ENCODE measurements around the gene MAPK1. TPM values are rescaled to one million over a fixed set of nuclear protein-coding genes. Genes with fewer than 3 reads are reported as not detected.
"Not testable (repeated sequence)": the region's sequence is repeated elsewhere in the genome, so short reads cannot be mapped to it uniquely, and the experiment has no call there.

Gene MAPK1
- 100 to 1,000 TPM; 140 to 178 (median 160) TPM for total RNA-seq (2021; fragmentation: NEBNext Ultra II Directional; extraction: Animal tissue kit (Norgen Biotek cat#: 25700))
- long read RNA-seq, full-length matches to known transcripts, result 3 of 22 reads
- long read RNA-seq, partial matches to known transcripts, result 2 of 22 reads
- long read RNA-seq, other reads (novel, unspliced or antisense), result 17 of 22 reads

DNA sequence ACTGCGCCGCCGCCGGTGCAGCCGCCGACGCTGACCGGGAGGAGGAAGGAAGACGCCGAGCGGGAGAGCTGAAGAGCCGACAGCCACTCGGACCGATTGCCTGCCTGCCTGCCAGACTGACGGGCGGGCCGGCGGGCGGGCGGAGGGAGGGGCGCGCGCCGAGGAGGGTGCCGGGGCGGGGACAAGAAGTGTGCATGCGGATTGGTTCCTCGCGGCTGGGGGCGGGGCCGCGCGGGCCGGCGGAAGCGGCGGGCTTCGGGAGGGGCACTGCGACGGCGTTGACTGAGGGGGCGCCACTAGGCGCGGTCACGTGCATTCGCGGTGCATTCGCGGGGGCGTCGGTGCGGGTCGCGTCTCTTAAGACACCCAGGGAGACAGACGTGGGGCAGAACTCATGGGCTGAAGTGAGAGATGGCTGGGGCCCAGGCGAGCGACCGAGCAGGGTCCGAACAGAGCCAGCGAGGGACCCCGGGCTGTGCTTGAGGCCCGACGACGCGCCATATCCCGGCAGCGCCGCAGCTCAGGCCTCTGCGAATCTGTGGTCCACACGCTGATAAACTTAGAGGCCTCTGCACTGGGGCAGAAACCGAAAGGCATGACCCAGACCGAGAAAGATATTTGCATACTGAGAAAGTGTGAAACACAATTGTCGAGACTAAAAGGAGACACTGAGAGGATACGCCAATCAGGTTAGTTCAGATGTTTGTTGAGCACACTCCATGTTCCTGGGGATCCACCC, at the start of gene MAPK1:
MAPK1 (minus strand) TSS at position 118 of the 739 bp plus-strand sequence. CDS start 205 bp downstream, outside the sequence.
- DNase-seq, result peak; percentile 80
- H3K4me1 Mint-ChIP-seq (ENCODE audit: low read depth), result peaks cover 37% of the 10 kb centered on the region
- H3K9me3 Mint-ChIP-seq, result no peaks in the 10 kb centered on the region
- TF ChIP-seq, protein P1, sequence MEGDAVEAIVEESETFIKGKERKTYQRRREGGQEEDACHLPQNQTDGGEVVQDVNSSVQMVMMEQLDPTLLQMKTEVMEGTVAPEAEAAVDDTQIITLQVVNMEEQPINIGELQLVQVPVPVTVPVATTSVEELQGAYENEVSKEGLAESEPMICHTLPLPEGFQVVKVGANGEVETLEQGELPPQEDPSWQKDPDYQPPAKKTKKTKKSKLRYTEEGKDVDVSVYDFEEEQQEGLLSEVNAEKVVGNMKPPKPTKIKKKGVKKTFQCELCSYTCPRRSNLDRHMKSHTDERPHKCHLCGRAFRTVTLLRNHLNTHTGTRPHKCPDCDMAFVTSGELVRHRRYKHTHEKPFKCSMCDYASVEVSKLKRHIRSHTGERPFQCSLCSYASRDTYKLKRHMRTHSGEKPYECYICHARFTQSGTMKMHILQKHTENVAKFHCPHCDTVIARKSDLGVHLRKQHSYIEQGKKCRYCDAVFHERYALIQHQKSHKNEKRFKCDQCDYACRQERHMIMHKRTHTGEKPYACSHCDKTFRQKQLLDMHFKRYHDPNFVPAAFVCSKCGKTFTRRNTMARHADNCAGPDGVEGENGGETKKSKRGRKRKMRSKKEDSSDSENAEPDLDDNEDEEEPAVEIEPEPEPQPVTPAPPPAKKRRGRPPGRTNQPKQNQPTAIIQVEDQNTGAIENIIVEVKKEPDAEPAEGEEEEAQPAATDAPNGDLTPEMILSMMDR (IDR thresholded peaks at IDR 0.05), result peak; percentile 72
- no peaks in the 10 kb centered on the region; the same call in 1 of the 2 replicates for H3K27me3 Mint-ChIP-seq (ENCODE audit: insufficient read depth)
- H3K36me3 Mint-ChIP-seq (ENCODE audit: low read depth), result peaks cover 16% of the 10 kb centered on the region
- peak within 1 kb of the TSS; percentile 97 for H3K4me3 Mint-ChIP-seq
- peak within 1 kb of the TSS; percentile 92 for H3K27ac Mint-ChIP-seq

DNA sequence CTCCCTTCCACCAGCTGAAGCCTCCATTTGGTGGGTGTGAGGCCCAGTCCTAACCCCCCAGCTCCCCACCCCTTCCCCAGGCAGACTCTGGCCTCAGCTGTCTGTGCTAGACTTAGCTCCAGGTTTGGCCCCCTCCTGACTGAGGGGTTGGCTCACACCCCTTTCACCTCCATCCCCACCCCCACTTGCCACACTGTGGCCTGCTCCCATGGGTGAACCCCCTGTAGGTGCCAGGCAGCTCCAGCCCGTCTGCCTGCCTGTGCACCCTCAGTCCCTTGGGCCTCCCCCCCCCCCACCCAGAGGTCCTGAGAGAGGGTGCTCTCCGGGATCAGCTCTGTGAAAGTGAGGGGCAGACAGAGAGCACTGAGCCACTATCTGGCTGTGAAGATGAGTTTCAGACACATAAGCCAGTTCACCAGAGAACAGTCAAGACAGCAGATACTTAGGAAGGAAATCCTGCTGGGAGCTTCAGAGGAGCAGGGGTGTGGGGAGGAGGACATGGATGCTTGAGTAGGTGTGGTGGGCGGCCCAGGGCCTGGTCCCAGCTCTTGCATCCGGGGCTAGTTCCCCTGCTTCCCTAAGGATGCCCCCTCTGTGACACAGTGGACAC, 49.0 kb upstream of the MAPK1 start:
- DNase-seq, result no peak
- Mint-ChIP-seq H3K27ac (no peak overlapping the region), H3K9me3 (no peaks in the 10 kb centered on the region), H3K4me3 (no peak overlapping the region), H3K4me1 (ENCODE audit: low read depth) (0 out of 2 replicates have a peak, but pooled peaks cover 6% of the 10 kb centered on the region), H3K27me3 (ENCODE audit: insufficient read depth) (no peaks in the 10 kb centered on the region; the same call in none of the 2 replicates), H3K36me3 (ENCODE audit: low read depth) (no peaks in the 10 kb centered on the region)
- TF ChIP-seq, protein P1 (IDR thresholded peaks at IDR 0.05), result no peak

DNA sequence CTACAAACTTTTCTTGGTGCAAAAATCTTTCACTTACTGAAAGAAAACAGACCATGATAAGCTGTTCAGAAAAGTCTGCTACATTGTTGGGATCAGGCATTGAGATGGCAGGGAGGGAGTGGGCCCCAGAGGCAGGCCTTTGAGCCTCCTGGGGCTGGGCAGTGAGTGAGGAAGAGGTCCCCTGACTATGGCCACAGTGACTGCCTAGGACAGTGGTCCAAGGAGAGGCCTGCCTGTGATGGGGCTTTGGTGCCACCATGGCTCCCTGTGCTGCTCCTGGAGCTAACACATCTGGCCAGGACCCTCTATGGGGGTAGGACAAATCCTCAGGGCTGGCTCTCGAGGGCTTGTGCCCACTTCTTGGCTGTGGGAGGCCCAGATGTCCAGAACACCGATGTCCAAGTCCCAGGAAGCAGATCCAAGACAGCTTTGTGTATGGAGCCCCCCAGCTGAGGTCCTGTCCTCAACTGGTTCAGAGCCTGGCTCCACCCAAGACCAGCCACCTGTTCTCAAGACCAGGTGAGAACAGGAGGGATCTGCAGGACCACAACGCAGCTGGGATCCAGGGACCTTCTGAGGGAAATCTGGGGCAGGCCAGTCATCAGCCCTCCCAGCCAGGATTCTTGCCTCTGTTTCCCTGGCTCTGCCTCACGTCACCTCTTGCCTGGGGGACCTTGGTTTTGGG, 48.3 kb upstream of the MAPK1 start:
- Mint-ChIP-seq H3K9me3 (no peaks in the 10 kb centered on the region), H3K4me3 (no peak overlapping the region), H3K36me3 (ENCODE audit: low read depth) (no peaks in the 10 kb centered on the region), H3K4me1 (ENCODE audit: low read depth) (0 out of 2 replicates have a peak, but pooled peaks cover 6% of the 10 kb centered on the region), H3K27me3 (ENCODE audit: insufficient read depth) (no peaks in the 10 kb centered on the region; the same call in none of the 2 replicates), H3K27ac (no peak overlapping the region)
- DNase-seq, result no peak
- TF ChIP-seq, protein P1 (IDR thresholded peaks at IDR 0.05), result no peak

DNA sequence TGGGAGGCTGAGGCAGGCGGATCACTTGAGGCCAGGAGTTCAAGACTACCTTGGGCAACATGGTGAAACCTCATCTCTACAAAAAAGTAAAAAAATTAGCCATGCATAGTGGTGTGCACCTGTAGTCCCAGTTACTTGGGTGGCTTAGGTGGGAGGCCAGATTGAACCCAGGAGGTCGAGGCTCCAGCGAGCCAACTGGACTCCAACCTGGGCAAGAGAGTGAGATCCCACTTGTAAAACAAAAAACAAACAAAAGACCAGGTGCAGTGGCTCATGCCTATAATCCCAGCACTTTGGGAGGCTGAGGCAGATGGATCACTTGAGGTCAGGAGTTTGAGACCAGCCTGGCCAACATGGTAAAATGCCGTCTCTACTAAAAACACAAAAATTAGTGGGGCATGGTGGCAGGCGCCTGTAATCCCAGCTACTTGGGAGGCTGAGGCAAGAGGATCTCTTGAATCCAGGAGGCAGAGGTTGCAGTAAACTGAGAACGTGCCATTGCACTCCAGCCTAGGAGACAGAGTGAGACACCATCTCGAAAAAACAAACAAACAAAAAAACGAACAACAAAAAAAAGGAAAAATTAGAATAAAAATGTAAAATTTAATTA, 46.7 kb upstream of the MAPK1 start:
- not testable (repeated sequence) for H3K9me3 Mint-ChIP-seq; H3K4me3 Mint-ChIP-seq; H3K36me3 Mint-ChIP-seq (ENCODE audit: low read depth); DNase-seq; H3K27me3 Mint-ChIP-seq (ENCODE audit: insufficient read depth); H3K27ac Mint-ChIP-seq
- H3K4me1 Mint-ChIP-seq (ENCODE audit: low read depth), result peaks cover 15% of the 10 kb centered on the region

DNA sequence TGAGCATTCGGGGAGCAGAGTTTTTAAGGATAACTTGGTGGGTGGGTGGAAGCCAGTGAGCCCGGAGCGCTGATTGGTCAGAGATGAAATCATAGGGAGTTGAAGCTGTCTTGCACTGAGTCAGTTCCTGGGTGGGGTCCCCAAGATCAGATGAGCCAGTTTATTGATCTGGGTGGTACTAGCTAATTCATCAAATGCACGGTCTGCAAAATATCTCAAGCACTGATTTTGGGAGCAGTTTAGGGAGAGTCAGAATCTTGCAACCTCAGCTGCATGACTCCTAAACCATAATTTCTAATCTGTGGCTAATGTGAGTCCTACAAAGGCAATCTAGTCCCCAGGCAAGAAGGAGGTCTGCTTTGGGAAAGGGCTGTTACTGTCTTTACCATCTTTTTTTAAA, 42.9 kb upstream of the MAPK1 start:
- not testable (repeated sequence) for H3K4me1 Mint-ChIP-seq (ENCODE audit: low read depth); DNase-seq; H3K27ac Mint-ChIP-seq; H3K36me3 Mint-ChIP-seq (ENCODE audit: low read depth); H3K9me3 Mint-ChIP-seq; H3K27me3 Mint-ChIP-seq (ENCODE audit: insufficient read depth); H3K4me3 Mint-ChIP-seq

DNA sequence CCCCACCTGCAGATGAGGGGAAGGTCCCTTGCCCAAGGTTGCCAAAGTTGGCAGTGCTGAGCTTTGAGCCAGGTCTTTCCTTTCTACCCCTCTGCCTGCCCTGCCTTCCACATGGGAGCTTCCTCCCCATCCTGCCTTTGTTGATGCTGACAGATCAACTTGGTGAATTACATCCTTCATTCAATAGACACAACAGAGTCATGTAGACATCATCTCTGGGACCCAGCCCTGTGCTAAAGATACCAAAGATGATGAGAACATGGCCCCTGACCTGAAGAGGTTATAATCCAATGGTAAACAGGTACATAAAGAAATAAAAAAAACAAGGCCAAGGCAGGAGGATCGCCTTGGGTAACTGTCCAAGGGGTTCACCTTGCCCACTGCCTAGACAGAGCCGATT, 42.4 kb upstream of the MAPK1 start:
- Mint-ChIP-seq H3K36me3 (ENCODE audit: low read depth) (no peaks in the 10 kb centered on the region), H3K4me1 (ENCODE audit: low read depth) (peaks cover 9% of the 10 kb centered on the region), H3K27me3 (ENCODE audit: insufficient read depth) (peaks cover 2% of the 10 kb centered on the region; the same call in 1 of the 2 replicates), H3K9me3 (no peaks in the 10 kb centered on the region), H3K4me3 (no peak overlapping the region), H3K27ac (no peak overlapping the region)
- TF ChIP-seq, protein P1 (IDR thresholded peaks at IDR 0.05), result no peak
- no peak for DNase-seq
